ENCODE results near the gene ATP5MC3. TPM values are rescaled to one million over a fixed set of nuclear protein-coding genes. Genes with fewer than 3 reads are reported as not detected.

The ATP5MC3 gene
- total and polyA plus RNA-seq, 11 donors = 474 to 1,123 (median 1,066) TPM

DNA sequence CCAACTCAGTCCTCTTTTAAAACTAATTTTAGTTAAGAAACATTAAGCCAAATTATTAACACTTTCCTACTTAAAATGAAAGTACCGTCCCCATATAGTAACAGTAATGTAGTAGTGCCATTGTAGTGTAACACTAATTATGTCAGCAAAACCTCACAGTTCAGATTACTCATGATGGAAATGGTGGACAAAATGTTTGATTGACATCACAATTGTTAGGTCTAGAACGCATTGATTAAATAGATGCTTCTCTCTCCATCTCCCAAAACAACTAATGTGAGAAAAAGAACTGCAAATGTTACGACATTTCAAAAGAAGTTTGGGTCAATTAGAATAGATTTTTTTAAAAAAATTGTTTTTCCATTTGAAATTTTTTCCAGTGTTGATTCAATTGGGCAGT lies 12.3 kb downstream of the ATP5MC3 start:
- Histone ChIP-seq H3K4me3 (peak overlapping the region in 5 of 12 donors; percentile 73 to 94 (median 87)), H3K4me1 (peaks cover 0 to 38% (median 14%) of the 10 kb centered on the region in 12 donors), H3K27ac (peak overlapping the region in 3 of 12 donors; percentile 79 to 96 (median 87)), H3K9me3 (no peaks in the 10 kb centered on the region), H3K27me3 (no peaks in the 10 kb centered on the region), H3K36me3 (peaks cover 0 to 22% (median 1%) of the 10 kb centered on the region in 9 donors)
- ATAC-seq (no peak), DNase-seq (no peak)
- intact Hi-C loops (cut with DNase I) = loop anchor here in 3 of 10 donors (5.0 to 10.0 kb wide), 4 partner anchors 37 to 164 kb away; partner anchors contain the start of gene CHN1 (in 1 of the 3)
- WGBS, 4 donors = 52 to 59% (median 54%) methylated on average over 3 of the region's 3 CpGs
- no peak for TF ChIP-seq POLR2A (IDR thresholded peaks at IDR 0.05)

GRCh38 chr2:175168564-175168945 lies 13.0 kb downstream of the ATP5MC3 start:
- Histone ChIP-seq H3K27me3 (no peaks in the 10 kb centered on the region), H3K4me3 (peak overlapping the region; percentile 16 to 94 (median 84)), H3K9me3 (no peaks in the 10 kb centered on the region), H3K4me1 (peaks cover 0 to 38% (median 14%) of the 10 kb centered on the region in 12 donors), H3K36me3 (peaks cover 0 to 16% (median 0%) of the 10 kb centered on the region in 9 donors), H3K27ac (peak overlapping the region in 11 of 12 donors; percentile 49 to 99 (median 87))
- intact Hi-C loops (cut with DNase I) = loop anchor here in 4 of 10 donors (1.0 to 10.0 kb wide), 5 partner anchors 13 to 164 kb away; partner anchors contain the start of genes ATP5MC3 (in 1 of the 4) and CHN1 (in 1 of the 4)
- DNase-seq (no peak), ATAC-seq (no peak)
- TF ChIP-seq POLR2A (IDR thresholded peaks at IDR 0.05) = no peak
- TF ChIP-seq, protein P1, sequence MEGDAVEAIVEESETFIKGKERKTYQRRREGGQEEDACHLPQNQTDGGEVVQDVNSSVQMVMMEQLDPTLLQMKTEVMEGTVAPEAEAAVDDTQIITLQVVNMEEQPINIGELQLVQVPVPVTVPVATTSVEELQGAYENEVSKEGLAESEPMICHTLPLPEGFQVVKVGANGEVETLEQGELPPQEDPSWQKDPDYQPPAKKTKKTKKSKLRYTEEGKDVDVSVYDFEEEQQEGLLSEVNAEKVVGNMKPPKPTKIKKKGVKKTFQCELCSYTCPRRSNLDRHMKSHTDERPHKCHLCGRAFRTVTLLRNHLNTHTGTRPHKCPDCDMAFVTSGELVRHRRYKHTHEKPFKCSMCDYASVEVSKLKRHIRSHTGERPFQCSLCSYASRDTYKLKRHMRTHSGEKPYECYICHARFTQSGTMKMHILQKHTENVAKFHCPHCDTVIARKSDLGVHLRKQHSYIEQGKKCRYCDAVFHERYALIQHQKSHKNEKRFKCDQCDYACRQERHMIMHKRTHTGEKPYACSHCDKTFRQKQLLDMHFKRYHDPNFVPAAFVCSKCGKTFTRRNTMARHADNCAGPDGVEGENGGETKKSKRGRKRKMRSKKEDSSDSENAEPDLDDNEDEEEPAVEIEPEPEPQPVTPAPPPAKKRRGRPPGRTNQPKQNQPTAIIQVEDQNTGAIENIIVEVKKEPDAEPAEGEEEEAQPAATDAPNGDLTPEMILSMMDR (IDR thresholded peaks at IDR 0.05) = no peak
- 0 to 1% (median 0%) methylated on average over 11 of the region's 11 CpGs for WGBS, 4 donors

- TF ChIP-seq POLR2A (IDR thresholded peaks at IDR 0.05) = peak in 1 of 2 donors; percentile 66
- TF ChIP-seq, protein P1 (IDR thresholded peaks at IDR 0.05) = no peak
- WGBS, 4 donors = 0% methylated on average over 39 to 56 of the region's 56 CpGs
- H3K9me3 ChIP-seq = no peaks in the 10 kb centered on the region
- H3K36me3 ChIP-seq = peaks cover 0 to 10% (median 0%) of the 10 kb centered on the region in 9 donors
- peak; percentile 98 to 99 (median 98) for ATAC-seq
- no peaks in the 10 kb centered on the region for H3K27me3 ChIP-seq
- DNase-seq = peak; percentile 98 to 100 (median 99)
- peak within 1 kb of the TSS; percentile 60 to 96 (median 87) for H3K4me3 ChIP-seq
- peak within 1 kb of the TSS; percentile 92 to 99 (median 96) for H3K27ac ChIP-seq
- intact Hi-C loops (cut with DNase I) = loop anchor here in 4 of 10 donors (1.0 to 10.0 kb wide), 5 partner anchors 13 to 163 kb away; partner anchors contain the start of genes ATP5MC3 (in 1 of the 4) and CHN1 (in 1 of the 4)
- H3K4me1 ChIP-seq = peaks cover 0 to 38% (median 14%) of the 10 kb centered on the region in 12 donors
These were observed 13.5 kb downstream of the ATP5MC3 start, which contains the start of gene ATF2 for GRCh38 chr2:175167792-175168563. Gene ATF2, minus strand, starts transcription at chr2:175168203. Its CDS starts 31,760 bp downstream, at chr2:175136443.

- DNase-seq = peak in 3 of 5 donors; percentile 28 to 36 (median 35)
- TF ChIP-seq POLR2A (IDR thresholded peaks at IDR 0.05) = no peak
- TF ChIP-seq, protein P1 (IDR thresholded peaks at IDR 0.05) = no peak
- Histone ChIP-seq H3K27me3 (no peaks in the 10 kb centered on the region), H3K4me1 (peaks cover 0 to 38% (median 14%) of the 10 kb centered on the region in 12 donors), H3K9me3 (no peaks in the 10 kb centered on the region), H3K36me3 (peaks cover 0 to 4% (median 0%) of the 10 kb centered on the region in 9 donors), H3K4me3 (peak overlapping the region; percentile 60 to 96 (median 87)), H3K27ac (peak overlapping the region; percentile 92 to 99 (median 96))
- peak in 3 of 4 donors; percentile 10 to 28 (median 16) for ATAC-seq
- intact Hi-C loops (cut with DNase I) = loop anchor here in 3 of 10 donors (5.0 to 10.0 kb wide), 4 partner anchors 35 to 162 kb away; partner anchors contain the start of gene CHN1 (in 1 of the 3)
- 0 to 1% (median 0%) methylated on average over 29 to 32 of the region's 32 CpGs for WGBS, 4 donors
These were observed 14.3 kb downstream of the ATP5MC3 start for GRCh38 chr2:175167076-175167791.

All from heart left ventricle (tissue), 16 donors.